ENCODE measurements around the gene ZSCAN22.
"Not testable (repeated sequence)": the region's sequence is repeated elsewhere in the genome, so short reads cannot be mapped to it uniquely, and the experiment has no call there.

ZSCAN22 gene

DNA sequence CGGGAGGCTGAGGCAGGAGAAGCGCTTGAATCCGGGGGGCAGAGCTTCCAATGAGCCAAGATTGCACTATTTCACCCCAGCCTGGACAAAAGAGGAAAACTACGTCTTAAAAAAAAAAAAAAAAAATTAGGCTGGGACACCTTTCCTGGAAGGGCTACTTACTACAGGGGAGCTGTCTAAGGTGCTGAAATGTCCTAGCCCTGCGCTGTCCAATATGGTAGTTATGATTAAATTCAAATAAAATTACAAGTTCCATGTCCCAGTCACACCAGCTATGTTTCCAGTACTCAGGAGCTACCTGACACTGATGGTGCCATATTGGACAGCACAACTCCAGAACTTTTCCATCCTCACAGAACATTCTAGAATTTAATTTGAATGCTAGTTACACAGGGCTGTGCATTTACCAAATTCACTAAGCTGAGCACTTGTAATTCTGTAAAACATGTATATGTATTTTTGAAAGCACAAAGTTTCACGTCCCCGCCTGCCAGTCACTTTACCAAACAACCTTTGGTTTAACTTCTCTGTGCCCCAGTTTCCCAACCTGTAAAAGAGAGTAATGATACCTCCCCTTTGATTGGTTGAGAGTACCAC, 9.2 kb upstream of the ZSCAN22 start:
- no peak for DNase-seq (ENCODE audit: low read depth in 2 of 2, low spot score in 1 of 2)

DNA sequence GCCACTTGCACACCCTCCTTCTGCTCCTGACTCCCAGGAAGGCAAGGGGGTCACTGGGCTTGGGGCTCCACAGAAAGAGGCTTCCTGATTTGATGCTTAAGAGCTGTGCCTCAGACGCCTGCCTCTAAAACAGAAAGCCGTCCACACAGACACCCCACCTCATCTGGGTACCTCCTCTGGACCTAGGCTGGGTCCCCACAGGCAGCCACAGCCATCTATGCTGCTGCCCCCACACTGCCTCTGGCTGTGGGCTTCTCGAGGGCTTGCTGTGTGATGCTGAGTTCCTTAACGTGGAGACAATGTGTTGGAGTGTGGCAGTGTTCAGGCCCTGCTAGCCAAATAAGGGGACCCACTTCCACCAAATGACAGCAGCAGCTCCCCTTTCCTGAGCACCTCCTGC, 8.5 kb upstream of the ZSCAN22 start:
- no peak for DNase-seq (ENCODE audit: low read depth in 2 of 2, low spot score in 1 of 2)

GRCh38 chr19:58319241-58319640, 7.6 kb upstream of the ZSCAN22 start:
- no peak for DNase-seq (ENCODE audit: low read depth in 2 of 2, low spot score in 1 of 2)

DNA sequence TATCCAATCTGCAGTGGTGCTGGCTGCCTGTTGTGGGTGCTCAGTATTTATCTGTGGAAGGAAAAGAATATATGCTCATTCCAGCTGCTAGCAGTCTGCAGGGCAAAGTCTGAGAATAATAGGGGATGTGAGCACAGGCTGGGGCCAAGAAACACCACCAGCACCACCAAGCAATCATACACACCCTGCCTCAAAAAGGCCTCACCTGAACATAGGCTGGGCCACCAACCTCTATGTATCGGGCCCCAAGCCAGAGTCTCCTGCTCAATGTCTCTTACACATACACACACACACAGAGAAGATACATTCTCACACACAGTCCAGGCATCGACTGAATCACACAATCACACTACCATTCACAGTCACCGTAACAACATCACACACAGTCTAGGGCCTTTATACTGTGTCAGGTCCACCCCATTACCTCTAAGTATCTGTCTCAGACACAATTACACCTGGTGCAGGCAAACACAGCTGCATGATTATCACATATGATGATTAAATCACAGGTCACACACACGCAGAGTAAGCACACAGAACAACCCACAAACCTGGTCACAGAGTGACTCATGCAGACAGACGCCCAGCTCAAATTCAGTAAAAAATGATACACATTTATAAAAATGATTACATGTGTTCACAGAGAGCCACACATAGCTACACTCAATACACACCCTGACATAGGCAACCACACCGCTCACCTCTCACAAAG, 1.3 kb upstream of the ZSCAN22 start:
- no peak for DNase-seq (ENCODE audit: low read depth in 2 of 2, low spot score in 1 of 2)

DNA sequence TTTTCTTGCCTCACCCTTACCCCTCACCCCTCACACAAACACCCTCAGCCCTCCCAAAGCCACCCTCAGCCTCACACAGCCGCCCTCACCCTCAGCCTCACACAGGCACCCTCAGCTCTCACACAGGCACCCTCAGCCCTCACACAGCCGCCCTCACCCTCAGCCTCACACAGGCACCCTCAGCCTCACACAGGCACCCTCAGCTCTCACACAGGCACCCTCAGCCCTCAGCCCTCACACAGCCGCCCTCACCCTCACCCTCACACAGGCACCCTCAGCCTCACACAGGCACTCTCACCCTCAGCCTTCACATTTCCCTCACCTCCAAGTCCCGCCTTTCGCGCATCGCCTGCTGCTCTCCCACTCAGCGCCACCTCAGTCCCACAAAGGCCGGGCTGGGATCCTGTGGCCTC, 287 bp upstream of the ZSCAN22 start:
- no peak for DNase-seq (ENCODE audit: low read depth in 2 of 2, low spot score in 1 of 2)

GRCh38 chr19:58328999-58329398, 2.2 kb downstream of the ZSCAN22 start:
- DNase-seq (ENCODE audit: low read depth in 2 of 2, low spot score in 1 of 2) = no peak

GRCh38 chr19:58330458-58330857, 3.7 kb downstream of the ZSCAN22 start:
- no peak for DNase-seq (ENCODE audit: low read depth in 2 of 2, low spot score in 1 of 2)

DNA sequence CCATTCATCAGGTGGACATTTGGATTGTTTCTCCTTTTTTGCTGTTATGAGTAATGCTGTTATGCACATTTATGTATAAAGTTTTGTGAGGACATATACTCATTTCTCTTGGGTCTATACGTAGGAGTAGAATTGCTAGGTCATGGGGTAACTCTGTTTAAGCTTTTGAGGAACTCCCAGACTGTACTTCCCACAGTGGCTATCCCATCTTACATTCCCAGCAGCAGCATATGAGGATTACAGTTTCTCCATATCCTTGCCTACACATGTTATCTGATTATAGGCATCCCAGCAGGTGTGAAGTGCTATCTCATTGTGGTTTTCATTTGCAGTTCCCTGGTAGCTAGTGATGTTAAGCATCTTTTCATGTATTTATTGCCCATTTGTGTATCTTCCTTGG, 5.9 kb downstream of the ZSCAN22 start:
- DNase-seq (ENCODE audit: low read depth in 2 of 2, low spot score in 1 of 2) = no peak

DNA sequence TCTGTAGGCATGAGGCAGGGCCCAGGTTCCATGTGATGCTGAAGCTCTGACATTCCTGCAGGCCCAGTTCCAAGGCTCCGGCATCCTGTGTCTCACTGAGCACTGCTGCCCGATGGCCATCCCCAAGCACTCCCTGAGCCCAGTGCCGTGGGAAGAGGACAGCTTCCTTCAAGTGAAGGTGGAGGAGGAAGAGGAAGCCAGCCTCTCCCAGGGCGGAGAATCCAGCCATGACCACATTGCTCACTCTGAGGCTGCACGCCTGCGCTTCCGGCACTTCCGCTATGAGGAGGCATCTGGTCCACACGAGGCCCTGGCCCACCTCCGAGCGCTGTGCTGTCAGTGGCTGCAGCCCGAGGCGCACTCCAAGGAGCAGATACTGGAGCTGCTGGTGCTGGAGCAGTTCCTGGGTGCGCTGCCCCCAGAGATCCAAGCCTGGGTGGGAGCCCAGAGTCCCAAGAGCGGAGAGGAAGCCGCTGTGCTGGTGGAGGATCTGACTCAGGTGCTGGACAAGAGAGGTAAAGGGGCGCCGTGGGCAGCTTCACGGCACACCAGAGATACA, 8.0 kb downstream of the ZSCAN22 start:
- no peak for DNase-seq (ENCODE audit: low read depth in 2 of 2, low spot score in 1 of 2)

GRCh38 chr19:58335630-58336029, 8.8 kb downstream of the ZSCAN22 start:
- DNase-seq (ENCODE audit: low read depth in 2 of 2, low spot score in 1 of 2) = no peak

GRCh38 chr19:58336216-58336615, 9.4 kb downstream of the ZSCAN22 start:
- no peak for DNase-seq (ENCODE audit: low read depth in 2 of 2, low spot score in 1 of 2)

GRCh38 chr19:58336820-58337219, 10.0 kb downstream of the ZSCAN22 start:
- DNase-seq (ENCODE audit: low read depth in 2 of 2, low spot score in 1 of 2) = no peak

GRCh38 chr19:58338336-58338735, 11.5 kb downstream of the ZSCAN22 start:
- DNase-seq (ENCODE audit: low read depth in 2 of 2, low spot score in 1 of 2) = no peak

DNA sequence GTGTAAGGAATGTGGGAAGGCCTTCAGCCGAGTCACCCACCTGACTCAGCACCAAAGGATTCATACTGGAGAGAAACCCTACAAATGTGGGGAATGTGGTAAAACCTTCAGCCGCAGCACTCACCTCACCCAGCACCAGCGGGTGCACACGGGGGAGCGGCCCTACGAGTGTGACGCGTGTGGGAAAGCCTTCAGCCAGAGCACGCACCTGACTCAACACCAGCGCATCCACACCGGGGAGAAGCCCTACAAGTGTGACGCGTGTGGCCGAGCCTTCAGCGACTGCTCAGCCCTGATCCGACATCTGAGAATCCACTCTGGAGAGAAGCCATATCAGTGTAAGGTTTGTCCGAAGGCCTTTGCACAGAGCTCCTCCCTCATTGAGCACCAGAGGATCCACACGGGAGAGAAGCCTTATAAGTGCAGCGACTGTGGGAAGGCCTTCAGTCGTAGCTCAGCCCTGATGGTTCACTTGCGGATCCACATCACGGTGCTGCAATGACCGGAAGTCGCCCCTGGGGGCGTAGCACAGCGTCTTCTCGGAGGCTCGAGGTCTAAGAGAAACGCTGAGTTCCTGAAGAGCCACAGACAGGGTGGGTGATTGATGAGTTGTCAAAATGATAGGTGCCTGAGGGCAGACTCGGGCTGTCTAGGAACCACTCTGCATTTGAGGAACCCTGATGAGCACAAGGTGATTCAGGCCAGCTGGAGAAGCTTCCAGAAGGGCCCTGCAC, 12.2 kb downstream of the ZSCAN22 start:
- DNase-seq (ENCODE audit: low read depth in 2 of 2, low spot score in 1 of 2) = no peak

GRCh38 chr19:58345558-58345957, 18.8 kb downstream of the ZSCAN22 start:
- no peak for DNase-seq (ENCODE audit: low read depth in 2 of 2, low spot score in 1 of 2)

- DNase-seq (ENCODE audit: low read depth in 2 of 2, low spot score in 1 of 2) = peak; percentile 24 to 35
These were observed 20.5 kb downstream of the ZSCAN22 start for GRCh38 chr19:58346961-58347929.

DNA sequence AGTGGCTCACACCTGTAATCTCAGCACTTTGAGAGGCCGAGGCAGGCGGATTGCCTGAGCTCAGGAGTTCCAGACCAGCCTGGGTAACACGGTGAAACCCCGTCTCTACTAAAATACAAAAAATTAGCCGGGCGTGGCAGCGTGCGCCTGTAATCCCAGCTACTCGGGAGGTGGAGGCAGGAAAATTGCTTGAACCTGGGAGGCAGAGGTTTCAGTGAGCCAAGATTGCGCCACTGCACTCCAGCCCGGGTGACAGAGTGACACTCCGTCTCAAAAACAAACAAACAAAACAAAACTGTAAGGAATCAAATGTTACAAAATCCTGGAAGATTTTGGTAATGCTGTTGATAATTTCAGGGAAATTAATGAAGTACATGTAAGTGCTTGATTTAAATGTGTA, 21.3 kb downstream of the ZSCAN22 start:
- DNase-seq (ENCODE audit: low read depth in 2 of 2, low spot score in 1 of 2) = not testable (repeated sequence)

DNA sequence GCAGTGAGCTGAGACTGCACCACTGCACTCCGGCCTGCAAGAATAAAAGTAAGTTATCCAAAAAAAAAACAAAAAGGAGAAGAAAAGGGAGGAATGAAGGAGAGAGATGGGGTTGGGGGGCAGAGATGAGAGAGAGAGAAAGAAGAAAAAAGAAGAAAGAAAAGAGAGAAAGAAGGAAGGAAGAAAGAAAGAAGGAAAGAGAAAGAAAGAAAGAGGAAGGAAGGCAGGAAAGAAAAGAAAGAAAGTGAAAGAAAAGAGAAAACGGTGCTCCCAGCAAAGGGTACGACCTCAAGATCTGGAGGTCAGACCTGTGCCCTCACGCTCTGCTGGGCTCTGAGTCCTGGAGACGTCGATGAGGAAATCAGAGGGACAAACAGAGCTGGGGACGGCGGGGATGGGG, 22.8 kb downstream of the ZSCAN22 start:
- DNase-seq (ENCODE audit: low read depth in 2 of 2, low spot score in 1 of 2) = no peak

DNA sequence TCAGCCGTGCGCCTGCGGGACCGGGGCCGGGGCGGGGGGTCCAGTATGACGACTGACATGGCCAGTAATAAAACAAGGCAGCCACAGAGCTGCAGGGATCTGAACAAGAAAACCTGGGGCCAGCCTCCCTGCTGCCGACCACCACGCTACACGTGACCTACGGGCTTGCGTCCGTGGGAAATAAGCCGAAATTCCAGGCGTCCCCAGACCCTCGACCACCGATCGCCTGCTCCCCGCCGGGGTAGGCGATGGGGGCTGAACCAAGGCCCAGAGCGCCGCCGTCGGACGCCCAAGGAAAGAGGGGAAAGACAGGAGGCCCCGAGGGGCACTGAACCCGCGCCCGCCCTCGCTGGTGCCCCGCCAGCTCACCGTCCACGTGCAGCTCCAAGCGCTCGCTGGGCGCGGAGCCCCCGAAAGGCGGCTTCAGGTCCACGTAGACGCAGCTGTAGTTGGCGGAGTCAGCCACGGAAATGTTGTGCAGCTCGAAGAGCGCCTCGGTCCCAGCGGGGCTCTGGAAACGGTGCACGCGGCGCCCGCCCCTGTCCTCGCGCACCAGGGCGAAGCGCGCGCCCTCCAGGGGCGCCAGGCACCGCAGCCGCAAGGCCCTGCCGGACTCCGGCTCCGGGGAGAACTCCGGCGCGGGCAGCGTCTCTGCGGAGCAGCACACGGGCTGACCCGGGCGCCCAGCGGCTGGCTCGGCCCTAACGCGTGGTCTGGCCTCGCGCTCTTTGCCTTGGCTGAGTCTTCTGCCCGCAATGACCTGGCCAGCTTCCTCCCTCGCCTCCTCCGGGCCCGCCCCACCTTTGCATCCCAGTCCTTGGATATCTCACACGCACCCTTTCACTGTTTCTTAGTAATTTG, 23.4 kb downstream of the ZSCAN22 start:
- no peak for DNase-seq (ENCODE audit: low read depth in 2 of 2, low spot score in 1 of 2)
